SK-N-SH treated with all-trans-retinoic acid at 6 μM for 48 hours (cell line): ENCODE measurements around the gene NRXN3.

Experiments used
- ATAC-seq: fragments of 200-7000 bp; cut with Tn5 transposase; 3 replicates; pipeline ENCODE4 v1.9.1; 2020; ENCODE audit warnings: mild to moderate bottlenecking, moderate library complexity
- ARNTL ChIP-seq: fragments of 450-650 bp; formaldehyde crosslinking; IDR thresholded peaks from 2 replicates; pipeline ENCODE4 v1.5.0; 2020; ENCODE audit warnings: low read depth, mild to moderate bottlenecking, moderate library complexity, borderline replicate concordance
- ESRRG ChIP-seq: fragments of 250-450 bp; sonication (Bioruptor Pico); IDR thresholded peaks from 2 replicates; pipeline ENCODE4 v1.6.1; 2021; ENCODE audit warnings: mild to moderate bottlenecking
- ISL1 ChIP-seq: fragments of 250-450 bp; sonication (Bioruptor Pico); IDR thresholded peaks from 2 replicates; pipeline ENCODE4 v2.1.2; 2022; ENCODE audit warnings: mild to moderate bottlenecking, moderate library complexity
- OSR1 ChIP-seq: fragments of 250-450 bp; sonication (Bioruptor Pico); IDR thresholded peaks from 2 replicates; pipeline ENCODE4 v1.8.0; 2022; ENCODE audit warnings: moderate library complexity, mild to moderate bottlenecking, inconsistent platforms
- PATZ1 ChIP-seq: fragments of 250-450 bp; sonication (Bioruptor Pico); IDR thresholded peaks from 2 replicates; pipeline ENCODE4 v1.8.0; 2020; ENCODE audit warnings: mild to moderate bottlenecking, moderate library complexity, borderline replicate concordance
- RARB ChIP-seq: fragments of 250-450 bp; sonication (Bioruptor Pico); IDR thresholded peaks from 2 replicates; pipeline ENCODE4 v1.8.0; 2021; ENCODE audit warnings: mild to moderate bottlenecking, moderate library complexity
- SNAI2 ChIP-seq: fragments of 250-450 bp; sonication (Bioruptor Pico); IDR thresholded peaks from 2 replicates; pipeline ENCODE4 v1.5.0; 2020; ENCODE audit warnings: mild to moderate bottlenecking, moderate library complexity
- TCF4 ChIP-seq: fragments of 250-450 bp; sonication (Bioruptor Pico); IDR thresholded peaks from 2 replicates; pipeline ENCODE4 v1.8.0; 2021; ENCODE audit warnings: mild to moderate bottlenecking, moderate library complexity, borderline replicate concordance
- TOX ChIP-seq: fragments of 250-450 bp; sonication (Bioruptor Pico); IDR thresholded peaks from 2 replicates; pipeline ENCODE4 v1.8.0; 2021; ENCODE audit warnings: mild to moderate bottlenecking, moderate library complexity, borderline replicate concordance
- TSHZ2 ChIP-seq: fragments of 250-450 bp; sonication (Bioruptor Pico); IDR thresholded peaks from 2 replicates; pipeline ENCODE4 v1.5.0; 2020; ENCODE audit warnings: mild to moderate bottlenecking, moderate library complexity
- ZC3H10 ChIP-seq: fragments of 250-450 bp; sonication (Bioruptor Pico); IDR thresholded peaks from 2 replicates; pipeline ENCODE4 v1.5.1; 2021; ENCODE audit warnings: mild to moderate bottlenecking, moderate library complexity
- ZFP30 ChIP-seq: fragments of 450-650 bp; formaldehyde crosslinking; IDR thresholded peaks from 2 replicates; pipeline ENCODE4 v1.5.0; 2022; ENCODE audit warnings: mild to moderate bottlenecking, moderate library complexity
- ZNF565 ChIP-seq: fragments of 450-650 bp; formaldehyde crosslinking; conservative IDR thresholded peaks from 2 replicates; pipeline ENCODE4 v1.5.0; 2020; ENCODE audit warnings: low read depth, mild to moderate bottlenecking, moderate library complexity
- ZNF70 ChIP-seq: fragments of 450-650 bp; formaldehyde crosslinking; IDR thresholded peaks from 2 replicates; pipeline ENCODE4 v1.5.0; 2020; ENCODE audit warnings: mild to moderate bottlenecking, moderate library complexity
- TF ChIP-seq, protein P1 (sequence below): fragments of 250-450 bp; sonication (Bioruptor Pico); IDR thresholded peaks from 2 replicates; pipeline ENCODE4 v1.5.1; 2021; ENCODE audit warnings: mild to moderate bottlenecking, moderate library complexity
- TF ChIP-seq, protein P2 (sequence below): fragments of 250-450 bp; sonication (Bioruptor Pico); IDR thresholded peaks from 2 replicates; pipeline ENCODE4 v1.8.0; 2021; ENCODE audit warnings: low read depth, mild to moderate bottlenecking, moderate library complexity, borderline replicate concordance
- TF ChIP-seq, protein P3 (sequence below): fragments of 250-450 bp; sonication (Bioruptor Pico); IDR thresholded peaks from 2 replicates; pipeline ENCODE4 v1.5.1; 2020; ENCODE audit warnings: low read depth, mild to moderate bottlenecking, moderate library complexity

The NRXN3 gene

GRCh38 chr14:79701371-79701770, 1531.2 kb downstream of the NRXN3 start:
- no peak for ATAC-seq
- TF ChIP-seq SNAI2 (CRISPR knock-in tag): no peak
- no peak for TF ChIP-seq ZFP30 (CRISPR knock-in tag)
- TF ChIP-seq OSR1: no peak
- no peak for TF ChIP-seq ESRRG (CRISPR knock-in tag)
- no peak for TF ChIP-seq RARB (CRISPR knock-in tag)

GRCh38 chr14:79702197-79702596, 1532.0 kb downstream of the NRXN3 start:
- ATAC-seq: no peak
- TF ChIP-seq ZNF70 (CRISPR knock-in tag) (no peak), SNAI2 (CRISPR knock-in tag) (no peak), TOX (CRISPR knock-in tag) (no peak), ARNTL (no peak), ESRRG (CRISPR knock-in tag) (no peak), OSR1 (no peak), RARB (CRISPR knock-in tag) (no peak), ZNF565 (no peak), PATZ1 (CRISPR knock-in tag) (no peak), TSHZ2 (CRISPR knock-in tag) (no peak), TCF4 (no peak), ISL1 (no peak)
- TF ChIP-seq, protein P1, sequence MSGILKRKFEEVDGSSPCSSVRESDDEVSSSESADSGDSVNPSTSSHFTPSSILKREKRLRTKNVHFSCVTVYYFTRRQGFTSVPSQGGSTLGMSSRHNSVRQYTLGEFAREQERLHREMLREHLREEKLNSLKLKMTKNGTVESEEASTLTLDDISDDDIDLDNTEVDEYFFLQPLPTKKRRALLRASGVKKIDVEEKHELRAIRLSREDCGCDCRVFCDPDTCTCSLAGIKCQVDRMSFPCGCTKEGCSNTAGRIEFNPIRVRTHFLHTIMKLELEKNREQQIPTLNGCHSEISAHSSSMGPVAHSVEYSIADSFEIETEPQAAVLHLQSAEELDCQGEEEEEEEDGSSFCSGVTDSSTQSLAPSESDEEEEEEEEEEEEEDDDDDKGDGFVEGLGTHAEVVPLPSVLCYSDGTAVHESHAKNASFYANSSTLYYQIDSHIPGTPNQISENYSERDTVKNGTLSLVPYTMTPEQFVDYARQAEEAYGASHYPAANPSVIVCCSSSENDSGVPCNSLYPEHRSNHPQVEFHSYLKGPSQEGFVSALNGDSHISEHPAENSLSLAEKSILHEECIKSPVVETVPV (CRISPR knock-in tag): no peak
- TF ChIP-seq, protein P2, sequence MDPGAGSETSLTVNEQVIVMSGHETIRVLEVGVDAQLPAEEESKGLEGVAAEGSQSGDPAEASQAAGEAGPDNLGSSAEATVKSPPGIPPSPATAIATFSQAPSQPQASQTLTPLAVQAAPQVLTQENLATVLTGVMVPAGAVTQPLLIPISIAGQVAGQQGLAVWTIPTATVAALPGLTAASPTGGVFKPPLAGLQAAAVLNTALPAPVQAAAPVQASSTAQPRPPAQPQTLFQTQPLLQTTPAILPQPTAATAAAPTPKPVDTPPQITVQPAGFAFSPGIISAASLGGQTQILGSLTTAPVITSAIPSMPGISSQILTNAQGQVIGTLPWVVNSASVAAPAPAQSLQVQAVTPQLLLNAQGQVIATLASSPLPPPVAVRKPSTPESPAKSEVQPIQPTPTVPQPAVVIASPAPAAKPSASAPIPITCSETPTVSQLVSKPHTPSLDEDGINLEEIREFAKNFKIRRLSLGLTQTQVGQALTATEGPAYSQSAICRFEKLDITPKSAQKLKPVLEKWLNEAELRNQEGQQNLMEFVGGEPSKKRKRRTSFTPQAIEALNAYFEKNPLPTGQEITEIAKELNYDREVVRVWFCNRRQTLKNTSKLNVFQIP (CRISPR knock-in tag): no peak

- TF ChIP-seq ESRRG (CRISPR knock-in tag): no peak
- TF ChIP-seq, protein P3, sequence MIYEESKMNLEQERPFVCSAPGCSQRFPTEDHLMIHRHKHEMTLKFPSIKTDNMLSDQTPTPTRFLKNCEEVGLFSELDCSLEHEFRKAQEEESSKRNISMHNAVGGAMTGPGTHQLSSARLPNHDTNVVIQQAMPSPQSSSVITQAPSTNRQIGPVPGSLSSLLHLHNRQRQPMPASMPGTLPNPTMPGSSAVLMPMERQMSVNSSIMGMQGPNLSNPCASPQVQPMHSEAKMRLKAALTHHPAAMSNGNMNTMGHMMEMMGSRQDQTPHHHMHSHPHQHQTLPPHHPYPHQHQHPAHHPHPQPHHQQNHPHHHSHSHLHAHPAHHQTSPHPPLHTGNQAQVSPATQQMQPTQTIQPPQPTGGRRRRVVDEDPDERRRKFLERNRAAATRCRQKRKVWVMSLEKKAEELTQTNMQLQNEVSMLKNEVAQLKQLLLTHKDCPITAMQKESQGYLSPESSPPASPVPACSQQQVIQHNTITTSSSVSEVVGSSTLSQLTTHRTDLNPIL (CRISPR knock-in tag): no peak
- no peak for TF ChIP-seq ZFP30 (CRISPR knock-in tag)
- no peak for TF ChIP-seq ISL1
- no peak for TF ChIP-seq ZC3H10 (CRISPR knock-in tag)
- TF ChIP-seq, protein P1 (CRISPR knock-in tag): no peak
- TF ChIP-seq RARB (CRISPR knock-in tag): no peak
- no peak for TF ChIP-seq TCF4
- TF ChIP-seq SNAI2 (CRISPR knock-in tag): no peak
- no peak for TF ChIP-seq OSR1
- no peak for ATAC-seq
Observed at GRCh38 chr14:79703209-79703608, 1533.0 kb downstream of the NRXN3 start.
